HG02798 (cell line): Measurements from ENCODE around the gene SPIN2A.
"Not testable (repeated sequence)": the region's sequence is repeated elsewhere in the genome, so short reads cannot be mapped to it uniquely, and the experiment has no call there.

Source experiments
- ATAC-seq: cut with Tn5 transposase; IDR thresholded peaks from one replicate; pipeline ENCODE4 v1.9.1; 2021; ENCODE audit warnings: mild to moderate bottlenecking; ENCODE audit not compliant: unreplicated experiment, poor library complexity

SPIN2A gene

GRCh38 chrX:57103489-57103888 is 33.7 kb downstream of the SPIN2A start:
- no peak for ATAC-seq

- not testable (repeated sequence) for ATAC-seq
These were observed 34.3 kb downstream of the SPIN2A start for GRCh38 chrX:57102918-57103317.
